Fibroblast of lung (primary cell): ENCODE results near the gene TENM4. TPM values are rescaled to one million over a fixed set of nuclear protein-coding genes. Genes with fewer than 3 reads are reported as not detected.

Experiments
- DNase-seq, 2 donors: peaks; one replicate each; pipeline versions ENCODE4 v3.0.0 to v3.0.0-alpha.2; 2010; ENCODE audit warnings: low read depth in 2 of 2
- H2AFZ ChIP-seq: 2 replicates; pipeline ENCODE4 v1.5.1; 2012; ENCODE audit warnings: low read length, control low read depth, inconsistent platforms
- H3K27ac ChIP-seq: 2 replicates; pipeline ENCODE4 v1.5.1; 2011; ENCODE audit warnings: low read length, control low read depth; ENCODE audit not compliant: insufficient read depth
- H3K27me3 ChIP-seq: 2 replicates; pipeline ENCODE4 v1.5.1; 2011; ENCODE audit warnings: mild to moderate bottlenecking, low read length; ENCODE audit not compliant: control insufficient read depth, insufficient read depth
- H3K36me3 ChIP-seq: 2 replicates; pipeline ENCODE4 v1.5.1; 2011; ENCODE audit warnings: low read length; ENCODE audit not compliant: control insufficient read depth, insufficient read depth
- H3K4me1 ChIP-seq: 2 replicates; pipeline ENCODE4 v1.5.1; 2011; ENCODE audit warnings: low read length; ENCODE audit not compliant: control insufficient read depth, insufficient read depth; ENCODE audit errors: extremely low read depth
- H3K4me2 ChIP-seq: 2 replicates; pipeline ENCODE4 v1.5.1; 2011; ENCODE audit warnings: low read length, control low read depth; ENCODE audit not compliant: insufficient read depth; ENCODE audit errors: extremely low read depth
- H3K4me3 ChIP-seq, 4 experiments: fragments of 200-600 bp in 1 of 4; sonication (generic) in 1 of 4; replicated peaks in 1 of 4; 2 replicates each; pipeline ENCODE4 v1.5.1; 2011 to 2016; ENCODE audit warnings: low read length in 4 of 4, low read depth in 3 of 4, mild to moderate bottlenecking in 3 of 4, control low read depth in 2 of 4, inconsistent platforms in 1 of 4, mixed read lengths in 1 of 4; ENCODE audit not compliant: insufficient read depth in 1 of 4; ENCODE audit errors: control extremely low read depth in 1 of 4
- H3K79me2 ChIP-seq: 2 replicates; pipeline ENCODE4 v1.5.1; 2012; ENCODE audit warnings: mild to moderate bottlenecking, low read length, inconsistent platforms; ENCODE audit not compliant: control insufficient read depth, insufficient read depth
- H3K9ac ChIP-seq: 2 replicates; pipeline ENCODE4 v1.5.1; 2011; ENCODE audit warnings: mild to moderate bottlenecking, low read length, control low read depth; ENCODE audit not compliant: insufficient read depth
- H3K9me3 ChIP-seq: 2 replicates; pipeline ENCODE4 v1.5.1; 2012; ENCODE audit warnings: low read depth, low read length; ENCODE audit not compliant: control insufficient read depth, insufficient read depth
- H4K20me1 ChIP-seq: 2 replicates; pipeline ENCODE4 v1.5.1; 2011; ENCODE audit warnings: low read length; ENCODE audit not compliant: control insufficient read depth, insufficient read depth; ENCODE audit errors: extremely low read depth
- CTCF ChIP-seq, 2 donors: IDR thresholded peaks in 1 of 2; conservative IDR thresholded peaks in 1 of 2; 1 replicate in 1 of 2; 2 replicates in 1 of 2; pipeline ENCODE4 v1.5.1; 2011 to 2012; ENCODE audit warnings: low read length in 2 of 2, control low read depth in 1 of 2, inconsistent platforms in 1 of 2, low read depth in 1 of 2, mild to moderate bottlenecking in 1 of 2
- EZH2 ChIP-seq: IDR thresholded peaks from 2 replicates; pipeline ENCODE4 v1.5.1; 2012; ENCODE audit warnings: low read length, control low read depth, mild to moderate bottlenecking; ENCODE audit errors: missing control alignments
- polyA plus RNA-seq, 2 donors: library from polyadenylated mRNA; depleted of rRNA in 1 of 2; stranded (reverse) in 1 of 2; unstranded in 1 of 2; fragments of >200 nt; gene quantifications; 2 replicates each; pipeline ENCODE4 v1.2.1, GENCODE V29; 2011 to 2012; ENCODE audit warnings: missing spikeins in 1 of 2
- total RNA-seq: library from RNA; depleted of rRNA; stranded (reverse); fragments of >200 nt; gene quantifications from 2 replicates; pipeline ENCODE4 v1.2.1, GENCODE V29; 2014

TENM4 gene
- total and polyA plus RNA-seq, 2 donors (not counting 1 experiment from before 2014, with no cell fraction given): 4.6 to 48.4 TPM

- H3K27ac ChIP-seq: no peak overlapping the region
- H3K9ac ChIP-seq: no peak overlapping the region
- no peak overlapping the region for H3K4me2 ChIP-seq
- DNase-seq: peak in 1 of 2 donors; percentile 28
- H3K4me3 ChIP-seq: no peak overlapping the region
- no peaks in the 10 kb centered on the region for H3K27me3 ChIP-seq
- no peaks in the 10 kb centered on the region for H3K79me2 ChIP-seq
- TF ChIP-seq EZH2 (no peak), CTCF (conservative IDR thresholded peaks at IDR 0.05 in 1 of 2, IDR thresholded peaks at IDR 0.05 in 1 of 2; ENCODE audit: low read depth in 1 of 2, low read length in 2 of 2) (no peak)
- H4K20me1 ChIP-seq: no peaks in the 10 kb centered on the region
- no peaks in the 10 kb centered on the region for H3K36me3 ChIP-seq
- H2AFZ ChIP-seq: no peak overlapping the region
- no peaks in the 10 kb centered on the region for H3K4me1 ChIP-seq
- no peaks in the 10 kb centered on the region for H3K9me3 ChIP-seq
Measured at GRCh38 chr11:78764946-78765345, 675.9 kb downstream of the TENM4 start.

GRCh38 chr11:78763664-78764063 lies 677.2 kb downstream of the TENM4 start:
- no peak for DNase-seq
- H3K4me3 ChIP-seq: no peak overlapping the region
- H3K4me1 ChIP-seq: no peaks in the 10 kb centered on the region
- TF ChIP-seq EZH2: no peak
- no peak for TF ChIP-seq CTCF (conservative IDR thresholded peaks at IDR 0.05 in 1 of 2, IDR thresholded peaks at IDR 0.05 in 1 of 2; ENCODE audit: low read depth in 1 of 2, low read length in 2 of 2)
- no peak overlapping the region for H3K4me2 ChIP-seq
- H3K9me3 ChIP-seq: no peaks in the 10 kb centered on the region
- H3K79me2 ChIP-seq: no peaks in the 10 kb centered on the region
- H3K27ac ChIP-seq: no peak overlapping the region
- no peak overlapping the region for H3K9ac ChIP-seq
- no peaks in the 10 kb centered on the region for H4K20me1 ChIP-seq
- H3K27me3 ChIP-seq: no peaks in the 10 kb centered on the region
- H2AFZ ChIP-seq: no peak overlapping the region
- no peaks in the 10 kb centered on the region for H3K36me3 ChIP-seq

GRCh38 chr11:78762105-78762504 lies 678.7 kb downstream of the TENM4 start:
- DNase-seq: no peak
- Histone ChIP-seq H3K36me3 (no peaks in the 10 kb centered on the region), H3K27ac (no peak overlapping the region), H3K4me1 (no peaks in the 10 kb centered on the region), H4K20me1 (no peaks in the 10 kb centered on the region), H3K9ac (no peak overlapping the region), H3K9me3 (no peaks in the 10 kb centered on the region), H3K27me3 (no peaks in the 10 kb centered on the region), H3K4me3 (no peak overlapping the region), H3K79me2 (no peaks in the 10 kb centered on the region), H3K4me2 (no peak overlapping the region), H2AFZ (no peak overlapping the region)
- TF ChIP-seq EZH2: no peak
- TF ChIP-seq CTCF (conservative IDR thresholded peaks at IDR 0.05 in 1 of 2, IDR thresholded peaks at IDR 0.05 in 1 of 2; ENCODE audit: low read depth in 1 of 2, low read length in 2 of 2): no peak
